Activated naive CD8-positive, alpha-beta T cell (primary cell): ENCODE results near the gene ACOT7.

Experiments used
- H3K27ac Mint-ChIP-seq: one replicate; pipeline ENCODE4 v1.8.0; 2021; ENCODE audit warnings: mixed read lengths
- H3K27me3 Mint-ChIP-seq: one replicate; pipeline ENCODE4 v1.8.0; 2021; ENCODE audit warnings: mixed read lengths
- H3K36me3 Mint-ChIP-seq: one replicate; pipeline ENCODE4 v1.8.0; 2021; ENCODE audit warnings: mixed read lengths
- H3K4me1 Mint-ChIP-seq: one replicate; pipeline ENCODE4 v1.8.0; 2021; ENCODE audit warnings: low read depth, mixed read lengths
- H3K4me3 Mint-ChIP-seq: one replicate; pipeline ENCODE4 v1.8.0; 2021; ENCODE audit warnings: mild to moderate bottlenecking, mixed read lengths
- H3K9me3 Mint-ChIP-seq: one replicate; pipeline ENCODE4 v1.8.0; 2021; ENCODE audit warnings: low read depth, mixed read lengths

Gene ACOT7

DNA sequence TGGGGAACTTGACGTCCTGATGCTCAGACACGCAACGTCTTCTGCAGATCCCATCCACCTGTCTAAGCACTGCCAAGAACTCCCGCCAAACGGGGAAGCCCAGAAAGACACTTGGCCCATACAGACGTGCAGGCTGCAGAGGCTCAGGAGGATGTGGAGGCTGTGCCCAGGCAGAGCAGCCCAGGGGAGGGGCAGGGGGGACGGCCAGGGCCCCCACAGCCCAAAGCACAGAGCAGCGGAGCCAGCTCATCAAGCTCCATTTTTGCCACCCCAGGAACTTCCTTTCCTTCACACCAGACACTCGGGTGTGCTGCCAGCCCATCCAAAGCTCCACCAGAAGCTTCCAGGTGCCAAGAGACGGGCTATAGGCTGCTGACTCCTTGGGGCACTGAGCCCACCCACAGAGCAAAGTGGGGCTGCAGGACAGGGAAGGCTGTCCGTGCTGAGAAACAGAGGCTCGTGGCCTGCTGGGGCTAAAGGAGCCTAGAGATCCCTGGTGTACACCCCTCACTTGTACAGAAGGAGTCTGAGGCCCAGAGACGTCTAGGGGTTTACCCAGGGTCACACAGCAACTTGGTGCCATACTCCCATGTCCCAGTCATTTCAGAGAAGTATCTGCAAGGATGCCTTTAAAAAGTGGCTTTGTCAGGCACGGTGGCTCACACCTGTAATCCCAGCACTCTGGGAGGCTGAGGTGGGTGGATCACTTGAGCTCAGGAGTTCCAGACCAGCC, 59.1 kb downstream of the ACOT7 start:
- Mint-ChIP-seq H3K36me3 (peaks cover 6% of the 10 kb centered on the region), H3K4me1 (no peaks in the 10 kb centered on the region), H3K27me3 (no peaks in the 10 kb centered on the region), H3K4me3 (no peak overlapping the region), H3K27ac (no peak overlapping the region), H3K9me3 (no peaks in the 10 kb centered on the region)

DNA sequence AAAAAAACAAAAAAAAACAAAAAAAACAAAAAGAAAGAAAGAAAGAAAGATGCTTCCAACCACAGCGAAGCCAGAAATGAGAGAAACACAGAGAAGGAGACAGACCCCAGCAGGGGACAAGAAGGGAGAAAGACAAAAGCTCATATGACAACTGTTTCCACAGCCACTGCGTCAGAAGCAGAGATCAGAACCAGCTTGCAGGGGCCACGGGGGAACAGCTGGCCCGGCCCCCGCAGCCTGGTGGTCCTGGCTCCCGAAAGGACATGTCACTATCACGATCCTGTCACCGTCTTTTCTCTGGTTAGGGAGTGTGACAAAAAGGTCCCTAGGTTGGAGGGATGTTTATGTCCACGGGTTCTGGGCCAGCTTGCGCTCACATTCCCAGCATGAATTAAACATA, 60.7 kb downstream of the ACOT7 start:
- Mint-ChIP-seq H3K4me1 (no peaks in the 10 kb centered on the region), H3K27me3 (no peaks in the 10 kb centered on the region), H3K27ac (no peak overlapping the region), H3K9me3 (no peaks in the 10 kb centered on the region), H3K4me3 (no peak overlapping the region), H3K36me3 (peaks cover 10% of the 10 kb centered on the region)

DNA sequence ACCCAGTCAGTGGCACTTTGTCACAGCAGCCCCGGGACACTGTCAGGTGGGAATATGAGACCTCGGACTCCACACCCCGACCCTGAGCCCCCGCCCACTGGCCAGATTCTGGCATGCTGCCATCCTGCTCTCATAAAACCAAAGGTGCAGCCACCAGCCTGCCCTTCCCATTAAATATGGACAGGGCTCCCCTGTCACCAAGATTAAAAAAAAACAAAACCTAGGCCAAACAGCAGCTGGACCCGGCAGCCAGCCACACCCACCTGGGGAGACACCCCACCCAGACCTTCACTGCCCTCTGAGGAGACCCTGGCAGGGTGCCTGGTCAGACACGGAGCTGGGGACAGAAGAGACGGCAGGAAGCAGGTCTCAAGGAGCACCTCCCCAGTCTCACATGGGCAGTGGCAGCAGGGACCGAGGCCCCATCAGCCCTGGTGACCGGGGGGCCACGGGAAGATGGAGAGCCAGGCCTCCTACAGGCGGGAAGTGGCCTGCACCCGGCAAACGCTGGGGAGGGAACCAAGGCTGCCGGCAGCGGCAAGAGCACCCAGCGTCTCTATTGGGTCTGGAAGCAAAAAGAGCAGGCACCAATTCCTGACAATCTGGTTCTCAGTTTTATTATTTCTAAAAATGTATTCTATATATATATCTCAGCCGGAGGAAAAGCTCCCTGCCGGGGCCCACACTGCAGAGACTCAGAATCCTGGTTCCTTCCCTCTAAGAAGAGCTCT, 61.9 kb downstream of the ACOT7 start:
- H3K4me1 Mint-ChIP-seq: no peaks in the 10 kb centered on the region
- H3K27ac Mint-ChIP-seq: no peak overlapping the region
- H3K9me3 Mint-ChIP-seq: no peaks in the 10 kb centered on the region
- H3K4me3 Mint-ChIP-seq: no peak overlapping the region
- H3K36me3 Mint-ChIP-seq: peaks cover 10% of the 10 kb centered on the region
- no peaks in the 10 kb centered on the region for H3K27me3 Mint-ChIP-seq

DNA sequence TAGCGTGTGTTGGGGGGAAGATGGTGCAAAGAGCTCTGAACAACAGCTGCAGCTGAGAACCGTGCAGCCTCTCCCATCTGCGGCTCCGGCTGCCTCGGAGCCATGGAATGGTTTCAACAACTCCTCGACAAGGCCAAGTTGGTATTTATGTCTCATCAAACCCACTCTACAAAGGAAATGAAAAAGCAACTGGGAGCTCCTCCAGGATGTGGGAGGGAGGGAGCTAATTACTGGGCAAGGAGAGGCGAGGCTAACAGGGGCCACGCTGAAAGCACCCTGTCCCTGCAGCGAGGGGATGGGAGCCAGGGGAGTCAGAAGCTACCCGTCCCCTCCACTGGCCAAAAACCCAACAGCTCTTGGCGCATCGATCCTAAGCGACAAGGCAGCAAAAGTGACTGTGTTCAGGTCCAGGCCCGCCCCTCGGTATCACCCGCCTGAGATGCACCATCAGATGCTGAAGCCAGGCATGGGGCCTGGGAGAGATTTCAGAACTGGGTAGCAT, 63.1 kb downstream of the ACOT7 start:
- Mint-ChIP-seq H3K27me3 (no peaks in the 10 kb centered on the region), H3K27ac (no peak overlapping the region), H3K9me3 (no peaks in the 10 kb centered on the region), H3K4me1 (no peaks in the 10 kb centered on the region), H3K4me3 (no peak overlapping the region), H3K36me3 (peaks cover 10% of the 10 kb centered on the region)

DNA sequence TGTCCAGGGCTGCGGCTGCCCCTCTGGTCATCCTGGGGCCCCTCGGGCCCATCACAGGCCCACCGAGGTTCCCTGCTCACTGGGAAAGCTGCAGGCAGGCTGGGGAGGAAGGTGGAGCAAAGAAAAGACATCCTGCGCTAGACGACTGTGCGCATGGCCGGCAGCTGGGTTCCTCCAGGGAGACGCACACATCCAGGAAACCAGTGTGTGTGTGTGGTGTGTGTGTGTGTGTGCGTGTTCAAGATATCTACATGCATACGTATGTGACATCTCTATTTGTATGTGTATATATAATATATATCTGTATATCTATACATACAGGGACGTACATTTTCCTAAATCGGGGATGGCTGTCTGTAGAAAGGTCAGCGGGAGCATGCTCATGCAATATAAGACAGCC, 63.7 kb downstream of the ACOT7 start:
- Mint-ChIP-seq H3K4me1 (no peaks in the 10 kb centered on the region), H3K9me3 (no peaks in the 10 kb centered on the region), H3K27ac (no peak overlapping the region), H3K27me3 (no peaks in the 10 kb centered on the region), H3K36me3 (peaks cover 10% of the 10 kb centered on the region), H3K4me3 (no peak overlapping the region)

DNA sequence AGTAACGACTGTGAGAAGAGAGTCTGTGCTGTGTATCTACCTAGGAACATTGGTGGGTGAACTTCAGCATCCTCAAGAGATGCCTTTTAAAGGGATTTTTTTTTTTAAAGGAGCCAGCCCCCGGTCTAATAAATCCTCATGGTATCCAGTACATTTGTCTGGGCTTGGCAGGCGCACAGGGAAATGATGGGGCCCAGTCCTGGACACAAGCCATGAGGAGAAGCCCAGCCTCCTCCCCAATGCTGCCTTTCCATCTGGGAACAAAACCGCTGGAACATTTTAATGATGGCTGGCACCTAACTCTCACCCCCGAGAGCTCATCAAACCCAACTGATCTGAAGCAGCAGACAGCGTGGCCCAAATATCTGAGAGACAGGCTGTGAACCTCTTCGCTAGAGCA, 64.2 kb downstream of the ACOT7 start:
- Mint-ChIP-seq H3K27ac (no peak overlapping the region), H3K27me3 (no peaks in the 10 kb centered on the region), H3K4me3 (no peak overlapping the region), H3K9me3 (no peaks in the 10 kb centered on the region), H3K4me1 (no peaks in the 10 kb centered on the region), H3K36me3 (peaks cover 10% of the 10 kb centered on the region)

DNA sequence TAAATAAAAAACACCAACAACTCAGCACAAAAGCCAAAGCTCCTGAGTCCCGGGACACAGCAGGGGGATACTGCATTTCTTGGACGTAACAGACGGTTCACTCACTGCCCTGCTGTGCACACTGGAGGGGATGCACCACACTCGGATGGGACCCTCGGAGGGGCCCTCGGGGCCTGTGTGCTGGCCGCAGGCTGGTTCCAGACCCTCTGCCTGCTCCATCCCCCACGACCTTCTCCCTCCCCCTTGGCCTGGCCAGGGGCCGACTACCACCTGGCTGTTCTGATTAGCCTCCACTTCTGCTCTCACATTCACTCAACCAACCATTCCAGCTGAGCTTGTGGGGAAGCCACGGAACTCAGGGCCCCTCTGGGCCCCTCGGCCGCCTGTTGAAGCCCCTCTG, 64.9 kb downstream of the ACOT7 start:
- Mint-ChIP-seq H3K4me1 (no peaks in the 10 kb centered on the region), H3K4me3 (no peak overlapping the region), H3K36me3 (peaks cover 10% of the 10 kb centered on the region), H3K9me3 (no peaks in the 10 kb centered on the region), H3K27ac (no peak overlapping the region), H3K27me3 (no peaks in the 10 kb centered on the region)

DNA sequence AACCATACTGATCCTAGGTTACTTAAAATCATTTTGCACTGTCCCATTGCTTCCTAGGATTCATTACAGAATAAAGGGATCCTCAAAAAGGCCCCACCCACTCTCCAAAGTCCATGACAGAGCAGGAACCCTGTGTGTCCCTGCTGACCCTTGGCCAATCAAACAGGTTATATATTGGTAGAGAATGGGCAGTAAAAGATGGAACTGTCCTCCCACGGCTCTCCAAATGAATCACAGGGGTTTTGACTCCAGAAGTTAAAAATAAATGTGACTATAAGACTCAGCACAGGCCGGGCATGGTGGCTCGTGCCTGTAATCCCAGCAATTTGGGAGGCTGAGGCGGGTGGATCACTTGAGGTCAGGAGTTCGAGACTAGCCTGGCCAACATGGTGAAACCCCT, 65.5 kb downstream of the ACOT7 start:
- Mint-ChIP-seq H3K27me3 (no peaks in the 10 kb centered on the region), H3K4me3 (no peak overlapping the region), H3K4me1 (no peaks in the 10 kb centered on the region), H3K27ac (no peak overlapping the region), H3K9me3 (no peaks in the 10 kb centered on the region), H3K36me3 (peaks cover 10% of the 10 kb centered on the region)

DNA sequence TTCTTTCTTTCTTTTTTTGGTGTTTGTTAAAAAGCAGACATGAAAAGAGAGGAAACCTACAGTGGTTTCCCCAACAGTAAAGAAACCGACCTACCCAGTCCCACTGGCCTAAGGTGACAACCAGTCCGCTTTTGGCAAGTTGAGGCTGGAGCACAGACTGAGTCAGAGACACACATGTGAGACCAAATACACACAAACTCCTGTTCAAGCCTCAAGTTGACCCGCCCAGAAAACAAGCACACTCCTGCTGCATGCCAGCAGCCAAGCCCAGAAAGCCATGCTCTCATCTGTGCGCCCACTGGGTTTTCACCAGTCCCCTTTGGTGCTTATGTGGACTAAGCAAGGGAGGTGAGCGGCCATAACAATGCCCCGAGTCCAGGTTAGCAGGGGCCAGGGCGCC, 68.1 kb downstream of the ACOT7 start:
- no peak overlapping the region for H3K27ac Mint-ChIP-seq
- H3K4me3 Mint-ChIP-seq: no peak overlapping the region
- H3K4me1 Mint-ChIP-seq: no peaks in the 10 kb centered on the region
- no peaks in the 10 kb centered on the region for H3K27me3 Mint-ChIP-seq
- H3K36me3 Mint-ChIP-seq: peaks cover 7% of the 10 kb centered on the region
- no peaks in the 10 kb centered on the region for H3K9me3 Mint-ChIP-seq

DNA sequence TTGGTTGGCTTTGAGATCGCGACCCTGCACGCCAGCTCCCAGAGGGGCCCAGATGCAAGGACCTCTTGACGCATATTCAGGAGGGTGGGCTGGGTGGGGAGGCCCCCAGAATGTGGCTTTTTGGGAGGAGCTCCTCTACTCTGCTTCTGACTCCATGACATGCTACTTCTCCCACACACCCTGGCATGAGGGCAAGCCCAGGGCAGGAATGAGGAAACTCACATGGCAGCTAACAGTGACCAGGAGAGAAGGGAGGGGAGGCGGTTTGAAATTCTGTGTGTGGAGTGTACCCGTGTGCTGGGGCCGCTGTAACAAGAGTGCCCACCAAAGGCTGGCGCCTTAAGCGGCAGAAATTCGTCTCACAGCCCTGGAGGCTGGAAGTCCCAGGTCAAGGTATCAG, 71.4 kb downstream of the ACOT7 start:
- H3K27ac Mint-ChIP-seq: no peak overlapping the region
- peaks cover 2% of the 10 kb centered on the region for H3K36me3 Mint-ChIP-seq
- H3K4me1 Mint-ChIP-seq: no peaks in the 10 kb centered on the region
- H3K9me3 Mint-ChIP-seq: no peaks in the 10 kb centered on the region
- no peaks in the 10 kb centered on the region for H3K27me3 Mint-ChIP-seq
- H3K4me3 Mint-ChIP-seq: no peak overlapping the region

DNA sequence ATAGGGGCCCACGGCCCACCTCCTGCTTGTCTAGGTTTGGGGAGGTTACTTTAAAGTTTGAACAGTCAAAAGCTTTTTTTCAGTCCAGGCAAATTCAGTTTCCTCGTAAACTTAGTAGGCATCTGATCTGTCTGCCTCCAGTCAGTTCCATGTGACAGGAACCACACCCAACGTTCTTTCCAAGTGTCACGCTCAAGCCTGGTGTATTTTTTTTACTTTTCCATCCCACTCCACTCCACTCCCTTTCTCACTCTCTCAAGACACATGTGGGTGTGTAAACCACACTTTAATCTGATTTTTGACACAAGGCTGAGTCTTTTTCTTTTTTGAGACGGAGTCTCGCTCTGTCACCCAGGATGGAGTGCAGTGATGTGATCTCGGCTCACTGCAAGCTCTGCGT, 72.4 kb downstream of the ACOT7 start:
- Mint-ChIP-seq H3K27me3 (no peaks in the 10 kb centered on the region), H3K4me3 (no peak overlapping the region), H3K36me3 (peaks cover 2% of the 10 kb centered on the region), H3K4me1 (no peaks in the 10 kb centered on the region), H3K9me3 (no peaks in the 10 kb centered on the region), H3K27ac (no peak overlapping the region)

DNA sequence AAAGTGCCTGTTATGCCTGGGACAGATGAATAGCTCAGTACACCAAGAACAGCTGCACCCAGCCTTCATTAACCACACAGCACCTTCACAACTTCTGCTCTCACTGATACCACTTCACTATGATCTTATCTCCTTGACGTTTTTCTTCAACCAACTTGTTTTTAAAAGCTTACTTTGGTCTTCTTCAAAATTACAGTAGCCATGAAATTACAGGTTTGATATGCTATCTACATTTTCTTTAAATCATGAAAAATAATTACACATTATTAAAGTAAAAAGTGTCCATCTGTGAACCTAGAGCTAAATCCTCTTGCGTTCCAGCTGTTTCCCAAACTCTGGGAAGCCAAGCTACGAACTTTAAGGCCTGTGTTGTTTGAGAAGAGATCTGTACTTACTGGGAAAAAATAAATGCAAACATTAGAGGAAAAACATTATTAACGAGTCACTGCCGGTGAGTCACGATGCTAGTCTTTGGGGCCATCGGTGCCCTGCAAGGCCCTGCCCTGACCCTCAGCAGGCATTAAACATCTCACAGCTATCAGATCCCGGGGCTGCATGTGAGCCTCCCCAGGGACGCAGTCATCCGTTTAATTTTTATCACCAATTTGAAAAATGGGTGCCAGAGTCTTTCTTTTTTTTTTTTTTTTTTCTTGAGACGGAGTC, 76.3 kb downstream of the ACOT7 start:
- Mint-ChIP-seq H3K4me1 (no peaks in the 10 kb centered on the region), H3K27ac (no peak overlapping the region), H3K4me3 (no peak overlapping the region), H3K27me3 (no peaks in the 10 kb centered on the region), H3K9me3 (no peaks in the 10 kb centered on the region), H3K36me3 (peaks cover 2% of the 10 kb centered on the region)

DNA sequence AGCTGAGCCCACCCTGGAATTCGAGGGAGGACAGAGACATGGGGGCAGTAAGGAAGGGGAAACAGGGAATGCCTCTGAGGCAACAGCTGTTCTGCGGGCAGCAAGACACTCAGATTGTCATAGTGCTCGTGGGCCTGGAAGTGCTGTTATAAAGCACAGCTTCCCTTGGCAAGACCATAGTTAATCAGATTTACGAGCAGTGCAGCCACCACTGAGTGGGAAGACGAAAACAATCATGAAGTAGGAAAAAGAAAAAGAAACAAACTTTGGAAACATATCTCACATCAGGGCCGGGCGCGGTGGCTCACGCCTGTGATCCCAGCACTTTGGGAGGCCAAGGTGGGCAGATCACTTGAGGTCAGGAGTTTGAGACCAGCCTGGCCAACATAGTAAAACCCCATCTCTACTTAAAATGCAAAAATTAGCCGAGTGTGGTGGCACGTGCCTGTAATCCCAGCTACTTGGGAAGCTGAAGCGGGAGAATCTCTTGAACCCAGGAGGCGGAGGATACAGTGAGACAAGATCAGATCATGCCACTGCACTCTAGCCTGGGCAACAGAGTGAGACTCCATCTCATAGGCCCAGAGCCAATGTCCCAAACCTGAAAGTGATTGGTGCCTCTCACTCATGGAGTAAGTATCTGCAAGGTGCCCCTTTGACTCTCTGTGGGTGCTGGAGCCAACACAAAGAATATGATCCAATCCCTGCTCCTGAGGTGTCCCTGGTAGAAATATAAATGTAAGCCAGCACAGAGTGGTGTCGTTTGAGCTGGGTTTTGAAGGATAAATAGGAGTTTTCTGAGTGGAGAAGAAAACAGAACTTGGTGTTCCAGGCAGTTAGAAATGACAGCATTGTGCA, 77.1 kb downstream of the ACOT7 start:
- H3K36me3 Mint-ChIP-seq: peaks cover 2% of the 10 kb centered on the region
- no peaks in the 10 kb centered on the region for H3K9me3 Mint-ChIP-seq
- H3K27ac Mint-ChIP-seq: peak overlapping the region; percentile 17
- H3K4me1 Mint-ChIP-seq: no peaks in the 10 kb centered on the region
- no peaks in the 10 kb centered on the region for H3K27me3 Mint-ChIP-seq
- no peak overlapping the region for H3K4me3 Mint-ChIP-seq

DNA sequence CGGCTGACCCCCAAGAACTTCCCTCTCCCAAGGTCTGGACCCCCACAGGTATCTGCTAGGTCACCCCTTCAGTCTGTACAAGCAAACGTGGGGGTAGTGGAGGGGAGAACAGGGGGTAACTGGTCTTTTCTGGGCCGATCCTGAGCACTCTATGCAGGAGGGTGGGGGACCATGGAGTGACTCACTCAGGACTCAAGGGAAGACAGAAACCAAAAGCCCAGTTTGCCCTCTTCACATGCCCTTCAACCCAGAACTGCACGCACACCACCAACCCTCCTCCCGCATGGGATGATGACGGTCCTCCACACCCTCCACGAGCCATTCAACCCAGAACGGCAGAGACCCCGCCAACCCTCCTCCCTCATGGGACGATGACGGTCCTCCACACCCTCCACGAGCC, 79.1 kb downstream of the ACOT7 start:
- no peaks in the 10 kb centered on the region for H3K4me1 Mint-ChIP-seq
- no peak overlapping the region for H3K4me3 Mint-ChIP-seq
- H3K27me3 Mint-ChIP-seq: no peaks in the 10 kb centered on the region
- H3K9me3 Mint-ChIP-seq: no peaks in the 10 kb centered on the region
- no peak overlapping the region for H3K27ac Mint-ChIP-seq
- H3K36me3 Mint-ChIP-seq: no peaks in the 10 kb centered on the region
